ENCODE data around the gene B4GALT2.

DNA sequence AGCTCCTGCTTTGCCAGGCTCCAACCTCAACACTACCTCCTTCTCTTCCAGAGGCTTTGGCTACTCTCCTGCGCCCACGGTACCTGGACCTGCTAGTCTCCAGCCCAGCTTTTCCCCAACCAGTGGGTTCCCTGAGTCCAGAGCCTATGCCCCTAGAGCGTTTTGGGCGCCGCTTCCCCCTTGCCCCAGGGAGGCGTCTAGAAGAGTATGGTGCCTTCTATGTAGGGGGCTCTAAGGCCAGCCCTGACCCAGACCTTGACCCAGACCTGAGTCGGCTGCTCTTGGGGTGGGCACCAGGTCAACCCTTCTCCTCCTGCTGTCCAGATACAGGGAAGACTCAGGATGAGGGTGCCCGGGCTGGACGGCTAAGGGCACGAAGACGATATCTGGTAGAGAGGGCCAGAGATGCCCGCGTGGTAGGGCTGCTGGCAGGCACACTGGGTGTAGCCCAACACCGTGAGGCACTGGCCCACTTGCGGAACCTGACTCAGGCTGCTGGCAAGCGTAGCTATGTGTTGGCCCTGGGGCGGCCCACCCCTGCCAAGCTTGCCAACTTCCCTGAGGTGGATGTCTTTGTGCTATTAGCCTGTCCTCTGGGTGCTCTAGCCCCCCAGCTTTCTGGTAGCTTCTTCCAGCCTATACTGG, 7.6 kb upstream of the B4GALT2 start:
- TF ChIP-seq EZH2 (IDR thresholded peaks at IDR 0.05; ENCODE audit: insufficient read depth, low read length): no peak
- TF ChIP-seq, protein P1, sequence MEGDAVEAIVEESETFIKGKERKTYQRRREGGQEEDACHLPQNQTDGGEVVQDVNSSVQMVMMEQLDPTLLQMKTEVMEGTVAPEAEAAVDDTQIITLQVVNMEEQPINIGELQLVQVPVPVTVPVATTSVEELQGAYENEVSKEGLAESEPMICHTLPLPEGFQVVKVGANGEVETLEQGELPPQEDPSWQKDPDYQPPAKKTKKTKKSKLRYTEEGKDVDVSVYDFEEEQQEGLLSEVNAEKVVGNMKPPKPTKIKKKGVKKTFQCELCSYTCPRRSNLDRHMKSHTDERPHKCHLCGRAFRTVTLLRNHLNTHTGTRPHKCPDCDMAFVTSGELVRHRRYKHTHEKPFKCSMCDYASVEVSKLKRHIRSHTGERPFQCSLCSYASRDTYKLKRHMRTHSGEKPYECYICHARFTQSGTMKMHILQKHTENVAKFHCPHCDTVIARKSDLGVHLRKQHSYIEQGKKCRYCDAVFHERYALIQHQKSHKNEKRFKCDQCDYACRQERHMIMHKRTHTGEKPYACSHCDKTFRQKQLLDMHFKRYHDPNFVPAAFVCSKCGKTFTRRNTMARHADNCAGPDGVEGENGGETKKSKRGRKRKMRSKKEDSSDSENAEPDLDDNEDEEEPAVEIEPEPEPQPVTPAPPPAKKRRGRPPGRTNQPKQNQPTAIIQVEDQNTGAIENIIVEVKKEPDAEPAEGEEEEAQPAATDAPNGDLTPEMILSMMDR (IDR thresholded peaks at IDR 0.05; ENCODE audit: insufficient read depth, low read depth, low read length): no peak
